ENCODE measurements around the gene PTDSS2.

- TF ChIP-seq POLR2AphosphoS5 (IDR thresholded peaks at IDR 0.05) (no peak), POLR2A (IDR thresholded peaks at IDR 0.05) (no peak), EP300 (IDR thresholded peaks at IDR 0.05) (no peak)
- TF ChIP-seq, protein P1, sequence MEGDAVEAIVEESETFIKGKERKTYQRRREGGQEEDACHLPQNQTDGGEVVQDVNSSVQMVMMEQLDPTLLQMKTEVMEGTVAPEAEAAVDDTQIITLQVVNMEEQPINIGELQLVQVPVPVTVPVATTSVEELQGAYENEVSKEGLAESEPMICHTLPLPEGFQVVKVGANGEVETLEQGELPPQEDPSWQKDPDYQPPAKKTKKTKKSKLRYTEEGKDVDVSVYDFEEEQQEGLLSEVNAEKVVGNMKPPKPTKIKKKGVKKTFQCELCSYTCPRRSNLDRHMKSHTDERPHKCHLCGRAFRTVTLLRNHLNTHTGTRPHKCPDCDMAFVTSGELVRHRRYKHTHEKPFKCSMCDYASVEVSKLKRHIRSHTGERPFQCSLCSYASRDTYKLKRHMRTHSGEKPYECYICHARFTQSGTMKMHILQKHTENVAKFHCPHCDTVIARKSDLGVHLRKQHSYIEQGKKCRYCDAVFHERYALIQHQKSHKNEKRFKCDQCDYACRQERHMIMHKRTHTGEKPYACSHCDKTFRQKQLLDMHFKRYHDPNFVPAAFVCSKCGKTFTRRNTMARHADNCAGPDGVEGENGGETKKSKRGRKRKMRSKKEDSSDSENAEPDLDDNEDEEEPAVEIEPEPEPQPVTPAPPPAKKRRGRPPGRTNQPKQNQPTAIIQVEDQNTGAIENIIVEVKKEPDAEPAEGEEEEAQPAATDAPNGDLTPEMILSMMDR (IDR thresholded peaks at IDR 0.05): no peak
Measured at GRCh38 chr11:445765-446588, 4.1 kb upstream of the PTDSS2 start.

Data from suprapubic skin (tissue), 4 donors.